Measurements from ENCODE around the gene MED7. TPM values are rescaled to one million over a fixed set of nuclear protein-coding genes. Genes with fewer than 3 reads are reported as not detected.
A peak's percentile ranks its signal among the peaks of the same experiment; 100 is the strongest.

The MED7 gene
- total and polyA plus RNA-seq, 9 of the 15 experiments (the other 6 are each of a cell fraction or from before 2014, with no cell fraction given), result 4.5 to 38.7 (median 12.2) TPM

- peak; percentile 75 to 89 (median 83) for TF ChIP-seq CTCF (IDR thresholded peaks at IDR 0.05 in 2 of 3, conservative IDR thresholded peaks at IDR 0.05 in 1 of 3; ENCODE audit: insufficient read depth in 2 of 3, low read depth in 1 of 3, low read length in 3 of 3)
- TF ChIP-seq KDM2B (CRISPR knock-in tag; IDR thresholded peaks at IDR 0.05), result no peak
- TF ChIP-seq ZNF282 (CRISPR knock-in tag; IDR thresholded peaks at IDR 0.05), result no peak
- TF ChIP-seq EWSR1 (IDR thresholded peaks at IDR 0.05; ENCODE audit: borderline replicate concordance, low read depth, partially characterized antibody), result no peak
- TF ChIP-seq RAD21 (CRISPR knock-in tag; conservative IDR thresholded peaks at IDR 0.05 in 1 of 2, IDR thresholded peaks at IDR 0.05 in 1 of 2), result peak; percentile 76 to 79
- no peak for TF ChIP-seq ZBTB43 (CRISPR knock-in tag; IDR thresholded peaks at IDR 0.05)
- TF ChIP-seq GTF2E2 (tag; IDR thresholded peaks at IDR 0.05), result no peak
- TF ChIP-seq CHD2 (IDR thresholded peaks at IDR 0.05; ENCODE audit: low read depth, low read length), result no peak
- no peak for TF ChIP-seq ZNF143 (CRISPR knock-in tag; IDR thresholded peaks at IDR 0.05)
- TF ChIP-seq ZNF24 (IDR thresholded peaks at IDR 0.05), result no peak
- TF ChIP-seq ATF4 (CRISPR knock-in tag; IDR thresholded peaks at IDR 0.05), result no peak
- no peak for TF ChIP-seq NONO (IDR thresholded peaks at IDR 0.05; ENCODE audit: low read depth in 2 of 2, low read length in 1 of 2)
- TF ChIP-seq STAT5B (CRISPR knock-in tag; IDR thresholded peaks at IDR 0.05), result no peak
- no peak for TF ChIP-seq PBX2 (CRISPR knock-in tag; IDR thresholded peaks at IDR 0.05; ENCODE audit: low read depth)
- TF ChIP-seq PBX2 (tag; conservative IDR thresholded peaks at IDR 0.05; ENCODE audit: low read depth), result no peak
- TF ChIP-seq KAT2B (IDR thresholded peaks at IDR 0.05; ENCODE audit: low read depth, low read length), result no peak
Measured at GRCh38 chr5:157148734-157149615, 6.3 kb upstream of the MED7 start (continued).
